Transverse colon (tissue), 3 donors: ENCODE results near the gene RAP1GDS1.

Experiments used
- POLR2A ChIP-seq: fragments of 450-650 bp; IDR thresholded peaks from one replicate; pipeline ENCODE4 v1.6.1; 2016; ENCODE audit warnings: antibody characterized with exemption, mild to moderate bottlenecking, moderate library complexity
- TF ChIP-seq, protein P1 (sequence below), 5 experiments: fragments of 200-600 bp in 3 of 5; fragments of 450-650 bp in 2 of 5; sonication (generic) in 3 of 5; IDR thresholded peaks; 1 replicate in 2 of 5; 2 replicates in 3 of 5; pipeline ENCODE4 v1.5.1; 2016 to 2017; ENCODE audit warnings: antibody characterized with exemption in 5 of 5, inconsistent platforms in 3 of 5, mild to moderate bottlenecking in 2 of 5, moderate library complexity in 1 of 5

- TF ChIP-seq POLR2A: no peak
- TF ChIP-seq, protein P1, sequence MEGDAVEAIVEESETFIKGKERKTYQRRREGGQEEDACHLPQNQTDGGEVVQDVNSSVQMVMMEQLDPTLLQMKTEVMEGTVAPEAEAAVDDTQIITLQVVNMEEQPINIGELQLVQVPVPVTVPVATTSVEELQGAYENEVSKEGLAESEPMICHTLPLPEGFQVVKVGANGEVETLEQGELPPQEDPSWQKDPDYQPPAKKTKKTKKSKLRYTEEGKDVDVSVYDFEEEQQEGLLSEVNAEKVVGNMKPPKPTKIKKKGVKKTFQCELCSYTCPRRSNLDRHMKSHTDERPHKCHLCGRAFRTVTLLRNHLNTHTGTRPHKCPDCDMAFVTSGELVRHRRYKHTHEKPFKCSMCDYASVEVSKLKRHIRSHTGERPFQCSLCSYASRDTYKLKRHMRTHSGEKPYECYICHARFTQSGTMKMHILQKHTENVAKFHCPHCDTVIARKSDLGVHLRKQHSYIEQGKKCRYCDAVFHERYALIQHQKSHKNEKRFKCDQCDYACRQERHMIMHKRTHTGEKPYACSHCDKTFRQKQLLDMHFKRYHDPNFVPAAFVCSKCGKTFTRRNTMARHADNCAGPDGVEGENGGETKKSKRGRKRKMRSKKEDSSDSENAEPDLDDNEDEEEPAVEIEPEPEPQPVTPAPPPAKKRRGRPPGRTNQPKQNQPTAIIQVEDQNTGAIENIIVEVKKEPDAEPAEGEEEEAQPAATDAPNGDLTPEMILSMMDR (IDR thresholded peaks at IDR 0.05): no peak
Observed at GRCh38 chr4:98261405-98262291, 464 bp downstream of the RAP1GDS1 start.
